DND-41 (cell line): ENCODE results near the gene CDCP1.

Experiments
- ATAC-seq: fragments of 200-7000 bp; cut with Tn5 transposase; 3 replicates; pipeline ENCODE4 v1.9.1; 2021; ENCODE audit warnings: low read depth; ENCODE audit not compliant: insufficient read depth
- DNase-seq: peaks from one replicate; pipeline ENCODE4 v3.0.0-alpha.2; 2020
- H2AFZ ChIP-seq: 2 replicates; pipeline ENCODE4 v1.6.0; 2012; ENCODE audit warnings: low read depth, low read length
- H3K27ac ChIP-seq: 2 replicates; pipeline ENCODE4 v1.5.1; 2012; ENCODE audit warnings: low read length, inconsistent platforms
- H3K27me3 ChIP-seq: fragments of 200-600 bp; sonication (generic); 2 replicates; pipeline ENCODE4 v1.6.0; 2012; ENCODE audit warnings: low read length, mild to moderate bottlenecking, inconsistent platforms; ENCODE audit not compliant: insufficient read depth, poor library complexity
- H3K36me3 ChIP-seq: 2 replicates; pipeline ENCODE4 v1.5.1; 2012; ENCODE audit warnings: low read length, inconsistent platforms; ENCODE audit not compliant: insufficient read depth
- H3K4me1 ChIP-seq: 2 replicates; pipeline ENCODE4 v1.5.1; 2012; ENCODE audit warnings: mild to moderate bottlenecking, low read length; ENCODE audit not compliant: insufficient read depth
- H3K4me2 ChIP-seq: 2 replicates; pipeline ENCODE4 v1.6.0; 2012; ENCODE audit warnings: mild to moderate bottlenecking, moderate library complexity, low read length, inconsistent platforms; ENCODE audit not compliant: insufficient read depth
- H3K4me3 ChIP-seq, 2 experiments: fragments of 200-600 bp in 1 of 2; shearing (Covaris generic) in 1 of 2; 2 replicates each; pipeline ENCODE4 v1.5.1; 2012 to 2016; ENCODE audit warnings: inconsistent platforms in 2 of 2, low read length in 2 of 2, mild to moderate bottlenecking in 2 of 2, low read depth in 1 of 2, moderate library complexity in 1 of 2
- H3K79me2 ChIP-seq: 2 replicates; pipeline ENCODE4 v1.6.0; 2012; ENCODE audit warnings: low read length, inconsistent platforms; ENCODE audit not compliant: insufficient read depth
- H3K9ac ChIP-seq: 2 replicates; pipeline ENCODE4 v1.6.0; 2012; ENCODE audit warnings: low read depth, mild to moderate bottlenecking, inconsistent platforms, low read length, moderate library complexity
- H3K9me3 ChIP-seq: 2 replicates; pipeline ENCODE4 v1.5.1; 2012; ENCODE audit warnings: low read length, moderate library complexity, mild to moderate bottlenecking, inconsistent platforms; ENCODE audit not compliant: insufficient read depth, severe bottlenecking
- H4K20me1 ChIP-seq: 2 replicates; pipeline ENCODE4 v1.6.0; 2012; ENCODE audit warnings: low read length; ENCODE audit not compliant: insufficient read depth
- EZH2 ChIP-seq: IDR thresholded peaks from 3 replicates; pipeline ENCODE4 v1.6.1; 2012; ENCODE audit warnings: borderline replicate concordance, low read depth, mild to moderate bottlenecking, moderate library complexity, low read length, inconsistent platforms; ENCODE audit not compliant: severe bottlenecking
- TF ChIP-seq, protein P1 (sequence below): IDR thresholded peaks from 2 replicates; pipeline ENCODE4 v1.5.1; 2012; ENCODE audit warnings: borderline replicate concordance, low read length, moderate library complexity, mild to moderate bottlenecking; ENCODE audit not compliant: poor library complexity, severe bottlenecking; ENCODE audit errors: extremely low read depth

The CDCP1 gene

DNA sequence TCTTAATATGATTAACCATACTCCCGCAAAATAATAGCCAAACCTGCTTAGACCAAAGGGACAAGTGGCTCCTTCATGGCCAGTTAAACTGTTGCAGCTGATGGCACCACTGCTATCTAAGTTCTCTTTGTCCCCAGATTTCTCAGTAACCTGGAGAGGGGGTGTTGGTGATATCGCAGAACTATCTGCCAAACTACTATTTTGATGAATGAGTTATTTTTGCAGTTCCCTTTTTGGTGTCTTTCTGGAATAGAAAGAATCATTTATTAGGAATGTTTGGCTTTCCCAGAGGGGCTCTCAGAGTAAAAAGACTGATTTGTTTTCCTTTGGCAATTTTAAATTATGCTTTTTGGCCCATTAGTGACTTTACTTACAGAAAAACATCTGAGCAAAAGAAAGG is 87.0 kb downstream of the CDCP1 start:
- Histone ChIP-seq H2AFZ (no peak overlapping the region), H3K9ac (no peak overlapping the region), H3K4me1 (no peaks in the 10 kb centered on the region), H4K20me1 (no peaks in the 10 kb centered on the region), H3K79me2 (no peaks in the 10 kb centered on the region), H3K4me3 (no peak overlapping the region), H3K4me2 (no peak overlapping the region), H3K9me3 (no peaks in the 10 kb centered on the region), H3K27me3 (no peaks in the 10 kb centered on the region), H3K27ac (no peak overlapping the region), H3K36me3 (no peaks in the 10 kb centered on the region)
- no peak for DNase-seq
- no peak for ATAC-seq
- no peak for TF ChIP-seq EZH2
- TF ChIP-seq, protein P1, sequence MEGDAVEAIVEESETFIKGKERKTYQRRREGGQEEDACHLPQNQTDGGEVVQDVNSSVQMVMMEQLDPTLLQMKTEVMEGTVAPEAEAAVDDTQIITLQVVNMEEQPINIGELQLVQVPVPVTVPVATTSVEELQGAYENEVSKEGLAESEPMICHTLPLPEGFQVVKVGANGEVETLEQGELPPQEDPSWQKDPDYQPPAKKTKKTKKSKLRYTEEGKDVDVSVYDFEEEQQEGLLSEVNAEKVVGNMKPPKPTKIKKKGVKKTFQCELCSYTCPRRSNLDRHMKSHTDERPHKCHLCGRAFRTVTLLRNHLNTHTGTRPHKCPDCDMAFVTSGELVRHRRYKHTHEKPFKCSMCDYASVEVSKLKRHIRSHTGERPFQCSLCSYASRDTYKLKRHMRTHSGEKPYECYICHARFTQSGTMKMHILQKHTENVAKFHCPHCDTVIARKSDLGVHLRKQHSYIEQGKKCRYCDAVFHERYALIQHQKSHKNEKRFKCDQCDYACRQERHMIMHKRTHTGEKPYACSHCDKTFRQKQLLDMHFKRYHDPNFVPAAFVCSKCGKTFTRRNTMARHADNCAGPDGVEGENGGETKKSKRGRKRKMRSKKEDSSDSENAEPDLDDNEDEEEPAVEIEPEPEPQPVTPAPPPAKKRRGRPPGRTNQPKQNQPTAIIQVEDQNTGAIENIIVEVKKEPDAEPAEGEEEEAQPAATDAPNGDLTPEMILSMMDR = no peak

DNA sequence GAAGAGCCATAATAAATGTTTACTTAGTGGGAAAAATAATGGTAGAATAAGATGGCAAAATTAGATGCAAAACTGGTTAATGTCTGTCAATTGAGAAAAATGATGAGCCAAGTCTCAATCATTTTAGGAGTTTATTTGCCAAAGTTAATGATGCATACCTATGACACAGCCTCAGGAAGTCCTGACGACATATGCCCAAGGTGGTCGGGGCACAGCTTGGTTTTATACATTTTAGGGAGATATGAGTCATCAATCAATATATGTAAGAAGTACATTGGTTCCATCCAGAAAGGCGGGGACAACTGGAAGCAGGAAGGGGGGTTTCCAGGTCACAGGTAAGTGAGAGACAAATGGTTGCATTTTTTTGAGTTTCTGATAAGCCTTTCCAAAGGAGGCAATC is 88.6 kb downstream of the CDCP1 start:
- TF ChIP-seq, protein P1 = no peak
- TF ChIP-seq EZH2 = no peak
- Histone ChIP-seq H4K20me1 (no peaks in the 10 kb centered on the region), H3K4me1 (no peaks in the 10 kb centered on the region), H3K4me3 (no peak overlapping the region), H2AFZ (no peak overlapping the region), H3K27me3 (no peaks in the 10 kb centered on the region), H3K9me3 (no peaks in the 10 kb centered on the region), H3K9ac (no peak overlapping the region), H3K79me2 (no peaks in the 10 kb centered on the region), H3K36me3 (no peaks in the 10 kb centered on the region), H3K27ac (no peak overlapping the region), H3K4me2 (no peak overlapping the region)
- ATAC-seq (no peak), DNase-seq (no peak)

DNA sequence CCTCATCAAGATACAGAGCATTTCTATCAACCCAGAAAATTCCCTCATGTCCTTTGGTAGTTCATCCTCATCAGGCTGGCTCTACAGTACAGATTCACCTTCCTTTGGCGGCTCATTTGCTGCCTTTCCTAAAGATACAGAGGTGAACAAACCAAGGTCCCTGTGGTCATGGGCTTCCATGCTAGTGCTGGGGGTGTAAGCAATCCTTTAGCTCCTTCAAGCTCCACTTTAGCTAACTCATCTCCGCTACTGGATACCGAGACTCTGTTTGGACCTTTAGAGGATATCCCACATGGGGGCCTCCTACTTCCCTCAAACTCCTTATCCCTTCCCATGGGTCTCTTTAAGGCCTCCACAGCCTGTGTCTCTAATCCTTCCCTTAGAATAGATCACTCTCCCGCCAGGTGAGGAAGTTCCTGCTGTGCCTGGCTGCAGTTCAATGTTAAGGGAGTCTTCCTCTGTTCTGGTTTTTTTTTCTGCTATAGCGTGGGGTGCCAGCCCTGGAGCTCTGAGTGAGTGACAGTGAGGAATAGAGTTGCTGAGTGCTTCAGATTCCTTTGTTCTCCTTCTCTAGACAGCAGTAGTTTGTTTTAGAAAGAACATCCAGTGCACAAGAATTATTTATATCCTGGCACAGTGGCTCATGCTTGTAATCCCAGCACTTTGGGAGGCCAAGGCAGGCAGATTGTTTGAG is 89.4 kb downstream of the CDCP1 start:
- H3K36me3 ChIP-seq = no peaks in the 10 kb centered on the region
- no peak for DNase-seq
- no peak overlapping the region for H3K9ac ChIP-seq
- no peak overlapping the region for H3K27ac ChIP-seq
- no peak overlapping the region for H3K4me2 ChIP-seq
- H3K9me3 ChIP-seq = no peaks in the 10 kb centered on the region
- no peak overlapping the region for H3K4me3 ChIP-seq
- no peaks in the 10 kb centered on the region for H3K27me3 ChIP-seq
- no peak for TF ChIP-seq EZH2
- TF ChIP-seq, protein P1 = no peak
- H2AFZ ChIP-seq = no peak overlapping the region
- H3K4me1 ChIP-seq = no peaks in the 10 kb centered on the region
- H4K20me1 ChIP-seq = no peaks in the 10 kb centered on the region
- no peaks in the 10 kb centered on the region for H3K79me2 ChIP-seq
- no peak for ATAC-seq
